Naive B cell (primary cell): ENCODE measurements around the gene KCNAB2. TPM values are rescaled to one million over a fixed set of nuclear protein-coding genes. Genes with fewer than 3 reads are reported as not detected.

Experiments
- ATAC-seq, 2 donors: fragments of 150-1000 bp; cut with Tn5 transposase; 2 replicates each; pipeline ENCODE4 v1.10.0; 2021; ENCODE audit warnings: low read depth in 2 of 2, mild to moderate bottlenecking in 2 of 2, moderate library complexity in 2 of 2
- DNase-seq: peaks from one replicate; pipeline ENCODE4 v3.0.0; 2022
- H3K27ac Mint-ChIP-seq, 6 donors: one replicate each; pipeline ENCODE4 v1.8.0; 2020 to 2022; ENCODE audit warnings: mild to moderate bottlenecking in 6 of 6, mixed read lengths in 6 of 6, moderate library complexity in 5 of 6, inconsistent platforms in 2 of 6
- H3K27me3 Mint-ChIP-seq, 3 donors: one replicate each; pipeline ENCODE4 v1.8.0; 2021 to 2022; ENCODE audit warnings: mixed read lengths in 3 of 3, mild to moderate bottlenecking in 1 of 3
- H3K36me3 Mint-ChIP-seq, 2 donors: one replicate each; pipeline ENCODE4 v1.8.0; 2020 to 2022; ENCODE audit warnings: mixed read lengths in 2 of 2, inconsistent platforms in 1 of 2, mild to moderate bottlenecking in 1 of 2
- H3K4me1 Mint-ChIP-seq, 3 donors: one replicate each; pipeline ENCODE4 v1.8.0; 2020 to 2022; ENCODE audit warnings: mixed read lengths in 3 of 3, inconsistent platforms in 1 of 3, mild to moderate bottlenecking in 1 of 3, moderate library complexity in 1 of 3
- H3K4me3 Mint-ChIP-seq, 8 donors: one replicate each; pipeline ENCODE4 v1.8.0; 2020 to 2022; ENCODE audit warnings: mild to moderate bottlenecking in 8 of 8, mixed read lengths in 8 of 8, moderate library complexity in 8 of 8, inconsistent platforms in 2 of 8
- H3K9me3 Mint-ChIP-seq, 7 donors: one replicate each; pipeline ENCODE4 v1.8.0; 2020 to 2022; ENCODE audit warnings: mixed read lengths in 7 of 7, mild to moderate bottlenecking in 5 of 7, inconsistent platforms in 2 of 7, moderate library complexity in 1 of 7
- polyA plus RNA-seq, 6 donors: library from polyadenylated mRNA; unstranded; fragments of 300-500 nt; fragmentation: Illumina TruSeq; gene quantifications; one replicate each; pipeline ENCODE4 v1.2.3, GENCODE V29; 2021; ENCODE audit warnings: low read depth in 6 of 6

KCNAB2 gene
- polyA plus RNA-seq, 6 donors from 2014 or later = 10.2 to 16.8 (median 13.9) TPM

GRCh38 chr1:6148497-6149241 lies 103.0 kb downstream of the KCNAB2 start:
- DNase-seq = peak; percentile 18
- Mint-ChIP-seq H3K9me3 (no peaks in the 10 kb centered on the region), H3K36me3 (peaks cover 0 to 6% of the 10 kb centered on the region in 2 donors), H3K4me3 (peak overlapping the region in 6 of 8 donors; percentile 37 to 79 (median 66)), H3K4me1 (peaks cover 6 to 8% (median 8%) of the 10 kb centered on the region in 3 donors), H3K27ac (no peak overlapping the region), H3K27me3 (peaks cover 12 to 34% (median 29%) of the 10 kb centered on the region in 3 donors)
- ATAC-seq = peak; percentile 72 to 75

DNA sequence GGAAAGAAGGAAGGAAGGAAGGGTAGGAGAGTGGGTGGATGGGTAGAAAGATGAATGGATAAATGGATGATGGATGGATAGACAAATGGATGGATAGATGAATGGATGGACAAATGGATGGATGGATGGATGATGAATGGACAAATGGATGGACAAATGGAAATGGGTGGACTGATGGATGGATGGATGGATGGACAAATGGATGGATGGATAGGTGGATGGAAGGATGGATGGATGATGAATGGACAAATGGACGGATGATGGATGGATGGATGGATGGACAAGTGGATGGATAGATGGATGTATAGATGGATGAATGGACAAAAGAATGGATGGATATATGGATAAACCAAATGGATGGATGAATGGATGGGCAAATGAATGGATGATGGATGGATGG lies 103.9 kb downstream of the KCNAB2 start:
- Mint-ChIP-seq H3K4me1 (peaks cover 6 to 8% (median 8%) of the 10 kb centered on the region in 3 donors), H3K4me3 (no peak overlapping the region), H3K9me3 (no peaks in the 10 kb centered on the region), H3K27me3 (peaks cover 12 to 34% (median 29%) of the 10 kb centered on the region in 3 donors), H3K27ac (no peak overlapping the region), H3K36me3 (peaks cover 0 to 6% of the 10 kb centered on the region in 2 donors)
- ATAC-seq (no peak), DNase-seq (no peak)

DNA sequence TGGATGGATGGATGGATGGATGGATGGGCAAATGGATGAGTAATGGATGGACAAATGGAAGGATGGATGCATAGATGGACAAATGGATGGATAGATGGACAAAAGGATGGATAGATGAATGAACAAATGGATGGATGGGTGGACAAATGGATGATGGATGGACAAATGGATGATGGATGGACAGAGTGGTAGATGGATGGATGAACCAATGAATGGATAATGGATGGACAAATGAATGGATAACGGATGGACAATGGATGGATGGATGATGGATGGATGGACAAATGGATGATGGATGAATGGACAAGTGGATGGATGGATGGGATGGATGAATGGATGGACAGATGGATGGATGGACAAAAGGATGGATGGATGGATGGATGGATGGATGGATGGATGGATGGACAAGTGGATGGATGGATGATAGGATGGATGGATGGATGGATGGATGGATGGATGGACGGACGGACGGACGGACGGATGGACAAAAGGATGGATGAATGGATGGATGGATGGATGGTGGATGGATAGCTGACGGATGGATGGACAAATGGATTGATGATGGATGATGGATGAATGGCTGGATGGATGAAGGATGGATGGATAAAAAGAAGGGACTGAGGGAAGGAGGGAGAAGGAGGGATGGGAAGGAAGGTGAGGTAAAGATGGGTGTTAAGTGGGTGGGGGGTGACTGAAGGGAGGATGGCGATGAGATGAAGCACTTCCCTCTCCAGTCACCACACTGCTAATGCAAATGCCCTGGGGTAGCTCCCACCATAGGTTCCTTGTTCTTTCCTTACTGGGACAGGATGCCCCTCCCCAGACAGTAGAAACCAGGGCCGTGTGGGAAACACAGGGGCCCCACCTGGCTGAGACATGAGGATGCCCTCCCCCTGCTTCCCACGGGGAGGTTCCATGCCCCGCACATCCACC lies 104.6 kb downstream of the KCNAB2 start:
- H3K9me3 Mint-ChIP-seq = no peaks in the 10 kb centered on the region
- H3K4me1 Mint-ChIP-seq = peaks cover 6 to 8% (median 8%) of the 10 kb centered on the region in 3 donors
- peaks cover 0 to 6% of the 10 kb centered on the region in 2 donors for H3K36me3 Mint-ChIP-seq
- DNase-seq (no peak), ATAC-seq (no peak)
- H3K4me3 Mint-ChIP-seq = no peak overlapping the region
- no peak overlapping the region for H3K27ac Mint-ChIP-seq
- H3K27me3 Mint-ChIP-seq = peaks cover 12 to 34% (median 29%) of the 10 kb centered on the region in 3 donors

Other genes starting within 250 kb of the KCNAB2 start
- 1 to 10 TPM in 2 of 6 donors, under 1 TPM in 3, not detected in 1; 0.51 to 1.1 (median 0.68) TPM for gene NPHP4, start 53.5 kb upstream of the KCNAB2 start, polyA plus RNA-seq
- not detected for gene CHD5, start 134.4 kb downstream of the KCNAB2 start, polyA plus RNA-seq
- gene RPL22, start 153.7 kb downstream of the KCNAB2 start, polyA plus RNA-seq = 100 to 1,000 TPM; 148 to 237 (median 187) TPM
- under 1 TPM in 4 of 6 donors, not detected in 2; 0.12 to 0.61 (median 0.26) TPM for gene RNF207, start 160.2 kb downstream of the KCNAB2 start, polyA plus RNA-seq
- gene ICMT, start 190.1 kb downstream of the KCNAB2 start, polyA plus RNA-seq = 10 to 100 TPM in 4 of 6 donors, 1 to 10 TPM in 2; 5.4 to 16.2 (median 11.6) TPM
- gene HES3, start 198.3 kb downstream of the KCNAB2 start, polyA plus RNA-seq = not detected
- not detected for gene GPR153, start 215.2 kb downstream of the KCNAB2 start, polyA plus RNA-seq